ENCODE data around the gene HTR6. TPM values are rescaled to one million over a fixed set of nuclear protein-coding genes. Genes with fewer than 3 reads are reported as not detected.

HTR6 gene
- total RNA-seq, 1 experiment from 2014 or later = 0.10 TPM

- H3K4me1 ChIP-seq (ENCODE audit: control insufficient read depth, insufficient read depth, low read length) = peaks cover 24% of the 10 kb centered on the region
- TF ChIP-seq CTCF (IDR thresholded peaks at IDR 0.05) = no peak
- no peak for TF ChIP-seq SIN3A (IDR thresholded peaks at IDR 0.05; ENCODE audit: borderline replicate concordance, insufficient read depth, low read depth, low read length)
- TF ChIP-seq TCF7L2 (IDR thresholded peaks at IDR 0.05; ENCODE audit: low read depth, low read length) = no peak
- no peak for TF ChIP-seq POLR2AphosphoS5 (IDR thresholded peaks at IDR 0.05; ENCODE audit: low read depth, low read length)
- TF ChIP-seq REST (IDR thresholded peaks at IDR 0.05; ENCODE audit: insufficient read depth in 1 of 2, low read depth in 2 of 2, low read length in 1 of 2) = no peak
- no peak for ATAC-seq
- ChIA-PET CTCF (no interaction called here), POLR2A (interaction anchor here (0.7 kb wide), 1 partner anchor 22 kb away, joined by 11 read pairs; no protein-coding TSS in a partner anchor)
- H3K27me3 ChIP-seq (ENCODE audit: control insufficient read depth, insufficient read depth, low read length) = no peaks in the 10 kb centered on the region
- H3K36me3 ChIP-seq (ENCODE audit: control insufficient read depth, insufficient read depth, low read length) = no peaks in the 10 kb centered on the region; the same call in 1 of the 2 replicates
- intact Hi-C loops (cut with micrococcal nuclease; ENCODE audit: unreplicated experiment) = loop anchor here (10.0 kb wide), 1 partner anchor 196 kb away; no protein-coding TSS in a partner anchor
- H3K9me3 ChIP-seq (ENCODE audit: control insufficient read depth, insufficient read depth, low read depth, low read length) = no peaks in the 10 kb centered on the region
- H3K27ac ChIP-seq (ENCODE audit: low read length) = 0 out of 2 replicates have a peak overlapping the region, but pooled peaks have one; percentile 34
- H3K4me3 ChIP-seq (ENCODE audit: low read depth in 2 of 2, low read length in 2 of 2) = no peak overlapping the region
- in situ Hi-C loops (cut with HindIII; ENCODE audit: low pct_unique_long_range_greater_than_20kb, low sequenced_read_pairs) = no loop called here
- no peak for DNase-seq (ENCODE audit: low read depth, low spot score)
- no TSS peak for BruUV-seq (replicated peaks)
These were observed 24.0 kb upstream of the HTR6 start for GRCh38 chr1:19640363-19641316.

GRCh38 chr1:19643121-19643520 is 21.6 kb upstream of the HTR6 start:
- TF ChIP-seq REST (IDR thresholded peaks at IDR 0.05; ENCODE audit: insufficient read depth in 1 of 2, low read depth in 2 of 2, low read length in 1 of 2) = 0 out of 4 replicates have a peak, but pooled peaks of 1 of the 2 experiments have one; percentile 26
- no peak for TF ChIP-seq TCF7L2 (IDR thresholded peaks at IDR 0.05; ENCODE audit: low read depth, low read length)
- TF ChIP-seq CTCF (IDR thresholded peaks at IDR 0.05) = peak; percentile 59
- TF ChIP-seq POLR2AphosphoS5 (IDR thresholded peaks at IDR 0.05; ENCODE audit: low read depth, low read length) = 0 out of 2 replicates have a peak, but pooled peaks have one; percentile 43
- no peak for TF ChIP-seq SIN3A (IDR thresholded peaks at IDR 0.05; ENCODE audit: borderline replicate concordance, insufficient read depth, low read depth, low read length)
- intact Hi-C loops (cut with micrococcal nuclease; ENCODE audit: unreplicated experiment) (loop anchor here (10.0 kb wide), 1 partner anchor 198 kb away; no protein-coding TSS in a partner anchor), in situ Hi-C loops (cut with HindIII; ENCODE audit: low pct_unique_long_range_greater_than_20kb, low sequenced_read_pairs) (no loop called here)
- no peak for DNase-seq (ENCODE audit: low read depth, low spot score)
- TSS peak; percentile 87 for BruUV-seq (replicated peaks)
- Histone ChIP-seq H3K4me3 (ENCODE audit: low read depth in 2 of 2, low read length in 2 of 2) (peak overlapping the region; percentile 64 to 79), H3K36me3 (ENCODE audit: control insufficient read depth, insufficient read depth, low read length) (no peaks in the 10 kb centered on the region; the same call in 1 of the 2 replicates), H3K4me1 (ENCODE audit: control insufficient read depth, insufficient read depth, low read length) (peaks cover 45% of the 10 kb centered on the region), H3K27me3 (ENCODE audit: control insufficient read depth, insufficient read depth, low read length) (no peaks in the 10 kb centered on the region), H3K9me3 (ENCODE audit: control insufficient read depth, insufficient read depth, low read depth, low read length) (no peaks in the 10 kb centered on the region), H3K27ac (ENCODE audit: low read length) (peak overlapping the region; percentile 88)
- CTCF ChIA-PET = interaction anchor here (0.6 kb wide), 1 partner anchor 155 kb away, joined by 3 read pairs; no protein-coding TSS in a partner anchor
- POLR2A ChIA-PET = interaction anchor here (0.9 kb wide), 1 partner anchor 47 kb away, joined by 3 read pairs; no protein-coding TSS in a partner anchor
- peak; percentile 78 for ATAC-seq

Data from Panc1 (cell line).